Natural killer cell (primary cell): ENCODE measurements around the gene AGAP6. TPM values are rescaled to one million over a fixed set of nuclear protein-coding genes. Genes with fewer than 3 reads are reported as not detected.
"Not testable (repeated sequence)": the region's sequence is repeated elsewhere in the genome, so short reads cannot be mapped to it uniquely, and the experiment has no call there.

ENCODE experiments used
- ATAC-seq, 3 donors: fragments of 150-1000 bp in 2 of 3; fragments of 200-7000 bp in 1 of 3; cut with Tn5 transposase; 1 replicate in 1 of 3; 2 replicates in 2 of 3; pipeline ENCODE4 v1.10.0; 2021; ENCODE audit warnings: mild to moderate bottlenecking in 2 of 3, moderate library complexity in 2 of 3
- DNase-seq, 2 donors: peaks; one replicate each; pipeline versions ENCODE4 v3.0.0 to v3.0.0-alpha.2; 2013 to 2021; ENCODE audit warnings: mixed read lengths in 1 of 2
- H3K27ac ChIP-seq: one replicate; pipeline ENCODE4 v1.5.1; 2013; ENCODE audit warnings: mild to moderate bottlenecking, low read length
- H3K27me3 ChIP-seq: one replicate; pipeline ENCODE4 v1.6.1; 2013; ENCODE audit warnings: low read length; ENCODE audit not compliant: control insufficient read depth, insufficient read depth
- H3K36me3 ChIP-seq: one replicate; pipeline ENCODE4 v1.6.1; 2013; ENCODE audit warnings: low read length; ENCODE audit not compliant: control insufficient read depth, insufficient read depth
- H3K4me1 ChIP-seq: one replicate; pipeline ENCODE4 v1.6.1; 2013; ENCODE audit warnings: low read length; ENCODE audit not compliant: control insufficient read depth, insufficient read depth
- H3K4me3 ChIP-seq: one replicate; pipeline ENCODE4 v1.5.1; 2013; ENCODE audit warnings: low read length
- H3K9me3 ChIP-seq: one replicate; pipeline ENCODE4 v1.6.1; 2013; ENCODE audit warnings: low read length; ENCODE audit not compliant: control insufficient read depth, insufficient read depth
- H3K27ac Mint-ChIP-seq, 2 donors: one replicate each; pipeline ENCODE4 v1.8.0; 2022; ENCODE audit warnings: mild to moderate bottlenecking in 2 of 2, mixed read lengths in 2 of 2, moderate library complexity in 1 of 2
- H3K27me3 Mint-ChIP-seq, 2 donors: one replicate each; pipeline ENCODE4 v1.8.0; 2022; ENCODE audit warnings: low read depth in 2 of 2, mixed read lengths in 2 of 2
- H3K36me3 Mint-ChIP-seq: one replicate; pipeline ENCODE4 v1.8.0; 2022; ENCODE audit warnings: mixed read lengths
- H3K4me1 Mint-ChIP-seq, 2 donors: one replicate each; pipeline ENCODE4 v1.8.0; 2022; ENCODE audit warnings: mixed read lengths in 2 of 2
- H3K4me3 Mint-ChIP-seq: one replicate; pipeline ENCODE4 v1.8.0; 2022; ENCODE audit warnings: mild to moderate bottlenecking, moderate library complexity, mixed read lengths
- H3K9me3 Mint-ChIP-seq, 2 donors: one replicate each; pipeline ENCODE4 v1.8.0; 2022; ENCODE audit warnings: mixed read lengths in 2 of 2
- WGBS: methylation state at CpG from one replicate; pipeline ENCODE4 v1.1.7; 2013; ENCODE audit warnings: missing lambda C conversion rate; ENCODE audit not compliant: insufficient coverage; 5-methylcytosine and 5-hydroxymethylcytosine counted together
- intact Hi-C: fragments of 100-400 bp; cut with micrococcal nuclease; formaldehyde crosslinking; loops from one replicate; pipeline ENCODE4 v1.14.2; 2022
- total RNA-seq, 4 donors: library from RNA; stranded (reverse); fragments of 120-200 nt in 1 of 4; gene quantifications; one replicate each; pipeline versions ENCODE4 v1.2.3 to v1.2.4, GENCODE V29; 2013 to 2022

The AGAP6 gene
- total RNA-seq, 3 donors from 2014 or later (not counting 1 experiment from before 2014, with no cell fraction given) = 11.7 to 25.8 (median 20.0) TPM

DNA sequence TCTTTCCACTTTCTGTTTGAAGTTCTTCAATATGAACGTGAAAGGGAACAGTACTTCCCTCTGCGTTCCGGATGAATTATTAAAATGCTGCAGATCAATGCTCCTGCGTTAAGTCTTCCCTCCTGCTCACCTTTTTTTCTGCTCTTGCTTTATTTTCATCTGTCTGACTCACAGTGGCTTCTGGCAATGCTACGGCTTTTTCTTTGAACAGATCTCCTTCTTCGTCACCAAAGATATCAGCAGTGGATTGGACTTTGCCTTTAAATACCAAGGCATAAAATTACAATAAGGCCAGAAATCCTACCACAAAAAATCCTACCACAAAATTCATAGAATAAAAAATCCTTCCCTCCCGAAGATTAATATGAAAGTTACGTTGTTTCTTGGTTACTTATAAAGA, 68.4 kb downstream of the AGAP6 start:
- intact Hi-C loops, H3K27me3 Mint-ChIP-seq, H3K4me1 Mint-ChIP-seq, H3K4me1 ChIP-seq, H3K27ac ChIP-seq, DNase-seq, H3K4me3 Mint-ChIP-seq, H3K27ac Mint-ChIP-seq, H3K9me3 ChIP-seq, H3K36me3 ChIP-seq, H3K9me3 Mint-ChIP-seq, H3K27me3 ChIP-seq, ATAC-seq, H3K4me3 ChIP-seq, H3K36me3 Mint-ChIP-seq: not testable (repeated sequence)
- WGBS = 90% methylated on average over 3 of the region's 8 CpGs

DNA sequence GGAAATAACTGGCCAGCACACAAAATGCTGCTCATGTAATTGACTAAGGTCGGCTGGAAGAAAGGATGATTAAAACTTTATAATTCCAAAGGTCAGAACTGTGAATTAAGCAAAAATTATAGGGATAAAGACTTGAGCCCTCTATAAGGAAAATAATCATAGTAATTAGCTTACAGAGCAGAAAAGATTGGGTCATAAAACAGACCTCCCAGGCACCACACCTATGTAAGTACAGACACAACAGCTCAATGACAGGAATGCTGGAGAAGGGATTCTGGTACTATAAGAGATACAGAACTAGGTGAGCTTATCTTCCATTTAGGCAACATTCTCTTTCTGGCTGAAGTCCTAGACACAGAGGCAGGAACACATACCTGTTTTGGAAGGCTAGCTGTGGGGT, 70.5 kb downstream of the AGAP6 start:
- DNase-seq, H3K36me3 Mint-ChIP-seq, H3K27me3 ChIP-seq, H3K9me3 ChIP-seq, H3K27ac Mint-ChIP-seq, H3K27ac ChIP-seq, H3K27me3 Mint-ChIP-seq, H3K36me3 ChIP-seq, H3K9me3 Mint-ChIP-seq, H3K4me1 ChIP-seq, H3K4me3 Mint-ChIP-seq, H3K4me1 Mint-ChIP-seq, H3K4me3 ChIP-seq, intact Hi-C loops, ATAC-seq: not testable (repeated sequence)
- WGBS = 89% methylated on average over 1 of the region's 1 CpG

DNA sequence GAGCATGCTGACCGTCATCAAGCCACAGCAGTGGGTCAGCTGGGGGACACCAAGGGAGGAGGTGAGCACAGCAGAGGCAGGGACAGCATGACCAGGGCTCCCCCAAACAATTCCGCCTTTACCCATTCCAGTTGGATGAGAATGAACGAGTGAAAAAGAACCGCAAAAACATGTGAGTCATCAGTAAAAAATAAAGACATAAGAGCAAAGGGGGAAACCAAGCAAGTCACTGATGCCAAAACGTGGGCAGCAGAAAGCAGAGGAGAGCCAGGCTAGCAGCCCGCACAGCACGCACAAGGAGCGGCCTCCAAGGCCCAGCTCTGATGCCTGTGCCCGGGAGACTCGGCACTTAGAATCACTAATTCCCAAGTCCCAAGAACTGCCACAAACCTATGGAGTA, 71.7 kb downstream of the AGAP6 start:
- WGBS = 91% methylated on average over 8 of the region's 10 CpGs
- DNase-seq, H3K4me1 ChIP-seq, H3K36me3 ChIP-seq, H3K4me3 Mint-ChIP-seq, H3K27ac ChIP-seq, ATAC-seq, H3K36me3 Mint-ChIP-seq, H3K27ac Mint-ChIP-seq, H3K27me3 Mint-ChIP-seq, H3K9me3 Mint-ChIP-seq, H3K4me1 Mint-ChIP-seq, H3K27me3 ChIP-seq, H3K4me3 ChIP-seq, H3K9me3 ChIP-seq: not testable (repeated sequence)
- intact Hi-C loops = loop anchor here (10.0 kb wide), 1 partner anchor 565 kb away; the partner anchor contains the start of gene SGMS1

Other genes starting within 250 kb of the AGAP6 start
- not detected for gene OGDHL, start 226.1 kb upstream of the AGAP6 start, total RNA-seq
- 10 to 100 TPM; 26.2 to 35.2 (median 34.9) TPM for gene PARG, start 46.4 kb upstream of the AGAP6 start, total RNA-seq
- 10 to 100 TPM; 24.9 to 37.5 (median 27.9) TPM for gene TIMM23B, start 46.4 kb upstream of the AGAP6 start, total RNA-seq
- gene WASHC2A, start 79.5 kb downstream of the AGAP6 start, total RNA-seq = 10 to 100 TPM; 58.8 to 69.7 (median 60.2) TPM